ENCODE data around the gene DGKB. TPM values are rescaled to one million over a fixed set of nuclear protein-coding genes. Genes with fewer than 3 reads are reported as not detected.

Gene DGKB
- total RNA-seq, 4 donors from 2014 or later, result 0.40 to 3.8 (median 0.82) TPM; not detected in 1

- no peak overlapping the region for H3K4me3 ChIP-seq
- H3K4me1 ChIP-seq, result no peaks in the 10 kb centered on the region
- intact Hi-C loops (cut with DNase I; ENCODE audit: low total_unique reads), result no loop called here
- no peaks in the 10 kb centered on the region for H3K36me3 ChIP-seq
- DNase-seq, result no peak
- in situ Hi-C loops (cut with MboI; ENCODE audit: low pct_ligation_motif_present in 1 of 4, low pct_unique_long_range_greater_than_20kb in 1 of 4, low sequenced_read_pairs in 3 of 4), result no loop called here
- TF ChIP-seq POLR2AphosphoS5 (IDR thresholded peaks at IDR 0.05) (no peak), EP300 (IDR thresholded peaks at IDR 0.05; ENCODE audit: low read depth) (no peak), CTCF (IDR thresholded peaks at IDR 0.05) (no peak), POLR2A (IDR thresholded peaks at IDR 0.05) (no peak)
- no peaks in the 10 kb centered on the region for H3K27me3 ChIP-seq
- no peak overlapping the region for H3K27ac ChIP-seq
- no peaks in the 10 kb centered on the region for H3K9me3 ChIP-seq
- 66 to 79% methylated on average over 2 of the region's 2 CpGs for WGBS, 2 donors (ENCODE audit: low coverage in 1 of 2)
Observed at GRCh38 chr7:14805105-14805719, 97.3 kb downstream of the DGKB start.

- H3K4me3 ChIP-seq, result no peak overlapping the region
- WGBS, 2 donors (ENCODE audit: low coverage in 1 of 2), result 85 to 100% methylated on average over 2 of the region's 2 CpGs
- H3K27me3 ChIP-seq, result no peaks in the 10 kb centered on the region
- DNase-seq, result no peak
- no peaks in the 10 kb centered on the region for H3K4me1 ChIP-seq
- TF ChIP-seq CTCF (IDR thresholded peaks at IDR 0.05) (no peak), POLR2AphosphoS5 (IDR thresholded peaks at IDR 0.05) (no peak), EP300 (IDR thresholded peaks at IDR 0.05; ENCODE audit: low read depth) (no peak), POLR2A (IDR thresholded peaks at IDR 0.05) (no peak)
- no peaks in the 10 kb centered on the region for H3K9me3 ChIP-seq
- no peaks in the 10 kb centered on the region for H3K36me3 ChIP-seq
- H3K27ac ChIP-seq, result no peak overlapping the region
- intact Hi-C loops (cut with DNase I; ENCODE audit: low total_unique reads) (no loop called here), in situ Hi-C loops (cut with MboI; ENCODE audit: low pct_ligation_motif_present in 1 of 4, low pct_unique_long_range_greater_than_20kb in 1 of 4, low sequenced_read_pairs in 3 of 4) (no loop called here)
Observed at GRCh38 chr7:14800664-14801063, 101.9 kb downstream of the DGKB start.

GRCh38 chr7:14793151-14793550 is 109.4 kb downstream of the DGKB start:
- Histone ChIP-seq H3K36me3 (no peaks in the 10 kb centered on the region), H3K4me3 (no peak overlapping the region), H3K4me1 (no peaks in the 10 kb centered on the region), H3K27ac (no peak overlapping the region), H3K9me3 (no peaks in the 10 kb centered on the region), H3K27me3 (no peaks in the 10 kb centered on the region)
- intact Hi-C loops (cut with DNase I; ENCODE audit: low total_unique reads) (no loop called here), in situ Hi-C loops (cut with MboI; ENCODE audit: low pct_ligation_motif_present in 1 of 4, low pct_unique_long_range_greater_than_20kb in 1 of 4, low sequenced_read_pairs in 3 of 4) (no loop called here)
- TF ChIP-seq POLR2A (IDR thresholded peaks at IDR 0.05), result no peak
- no peak for TF ChIP-seq EP300 (IDR thresholded peaks at IDR 0.05; ENCODE audit: low read depth)
- TF ChIP-seq POLR2AphosphoS5 (IDR thresholded peaks at IDR 0.05), result no peak
- TF ChIP-seq CTCF (IDR thresholded peaks at IDR 0.05), result no peak
- no peak for DNase-seq
- WGBS, 2 donors (ENCODE audit: low coverage in 1 of 2), result 79 to 82% methylated on average over 2 of the region's 2 CpGs

- WGBS, 2 donors (ENCODE audit: low coverage in 1 of 2), result 33 to 56% methylated on average over 1 to 3 of the region's 3 CpGs
- Histone ChIP-seq H3K27ac (no peak overlapping the region), H3K4me1 (no peaks in the 10 kb centered on the region), H3K4me3 (no peak overlapping the region), H3K27me3 (no peaks in the 10 kb centered on the region), H3K36me3 (no peaks in the 10 kb centered on the region), H3K9me3 (no peaks in the 10 kb centered on the region)
- intact Hi-C loops (cut with DNase I; ENCODE audit: low total_unique reads), result no loop called here
- in situ Hi-C loops (cut with MboI; ENCODE audit: low pct_ligation_motif_present in 1 of 4, low pct_unique_long_range_greater_than_20kb in 1 of 4, low sequenced_read_pairs in 3 of 4), result no loop called here
- DNase-seq, result no peak
- TF ChIP-seq EP300 (IDR thresholded peaks at IDR 0.05; ENCODE audit: low read depth), result no peak
- TF ChIP-seq POLR2A (IDR thresholded peaks at IDR 0.05), result no peak
- no peak for TF ChIP-seq CTCF (IDR thresholded peaks at IDR 0.05)
- no peak for TF ChIP-seq POLR2AphosphoS5 (IDR thresholded peaks at IDR 0.05)
Observed at GRCh38 chr7:14787551-14787950, 115.0 kb downstream of the DGKB start.
